ENCODE data around the gene RNF115.
"Not testable (repeated sequence)": the region's sequence is repeated elsewhere in the genome, so short reads cannot be mapped to it uniquely, and the experiment has no call there.

- not testable (repeated sequence) for TF ChIP-seq TBL1XR1 (IDR thresholded peaks at IDR 0.05; ENCODE audit: borderline replicate concordance, low read length, partially characterized antibody); RBFOX2 (IDR thresholded peaks at IDR 0.05; ENCODE audit: low read depth, low read length); RFX5 (IDR thresholded peaks at IDR 0.05; ENCODE audit: low read depth, low read length); TCF7L2 (IDR thresholded peaks at IDR 0.05; ENCODE audit: low read depth, low read length); LBX2 (CRISPR knock-in tag; IDR thresholded peaks at IDR 0.05; ENCODE audit: borderline replicate concordance); ZFX (CRISPR knock-in tag; IDR thresholded peaks at IDR 0.05; ENCODE audit: low read depth); ATF2 (CRISPR knock-in tag; IDR thresholded peaks at IDR 0.05); CEBPB (IDR thresholded peaks at IDR 0.05; ENCODE audit: borderline replicate concordance, low read depth, low read length)
Measured at GRCh38 chr1:145765585-145766360, 58.1 kb downstream of the RNF115 start.

All from HepG2 (cell line).